ENCODE data around the gene KIF21A.

GRCh38 chr12:39341179-39341578 lies 101.7 kb downstream of the KIF21A start:
- TF ChIP-seq CTCF (IDR thresholded peaks at IDR 0.05; ENCODE audit: low read depth, low read length), result no peak
- TF ChIP-seq EZH2phosphoT487 (IDR thresholded peaks at IDR 0.05; ENCODE audit: low read depth), result no peak
